ENCODE results near the gene OR10J5. TPM values are rescaled to one million over a fixed set of nuclear protein-coding genes. Genes with fewer than 3 reads are reported as not detected.
"Not testable (repeated sequence)": the region's sequence is repeated elsewhere in the genome, so short reads cannot be mapped to it uniquely, and the experiment has no call there.

Gene OR10J5
- not detected for total RNA-seq

- DNase-seq (ENCODE audit: low spot score) (no peak), ATAC-seq (no peak)
- Mint-ChIP-seq H3K27ac (no peak within 1 kb of the TSS), H3K27me3 (peaks cover 19 to 63% of the 10 kb centered on the region in 2 donors), H3K4me3 (no peak within 1 kb of the TSS), H3K4me1 (ENCODE audit: low read depth in 2 of 2) (no peaks in the 10 kb centered on the region), H3K9me3 (peaks cover 4% of the 10 kb centered on the region), H3K36me3 (no peaks in the 10 kb centered on the region)
These were observed at the start of gene OR10J5 for GRCh38 chr1:159535907-159536306. OR10J5 (minus strand) TSS chr1:159536007; CDS start chr1:159536007, 0 bp downstream.

GRCh38 chr1:159584536-159584935 is 48.7 kb upstream of the OR10J5 start:
- Mint-ChIP-seq H3K36me3 (no peaks in the 10 kb centered on the region), H3K27me3 (peaks cover 33 to 63% of the 10 kb centered on the region in 2 donors), H3K9me3 (no peaks in the 10 kb centered on the region), H3K4me3 (no peak overlapping the region), H3K4me1 (ENCODE audit: low read depth in 2 of 2) (no peaks in the 10 kb centered on the region), H3K27ac (no peak overlapping the region)
- DNase-seq (ENCODE audit: low spot score): no peak
- no peak for ATAC-seq

- no peak overlapping the region for H3K4me3 Mint-ChIP-seq
- H3K36me3 Mint-ChIP-seq: no peaks in the 10 kb centered on the region
- no peaks in the 10 kb centered on the region for H3K9me3 Mint-ChIP-seq
- DNase-seq (ENCODE audit: low spot score) (no peak), ATAC-seq (no peak)
- H3K27me3 Mint-ChIP-seq: peaks cover 27 to 63% of the 10 kb centered on the region in 2 donors
- H3K4me1 Mint-ChIP-seq (ENCODE audit: low read depth in 2 of 2): no peaks in the 10 kb centered on the region
- no peak overlapping the region for H3K27ac Mint-ChIP-seq
These were observed 45.6 kb upstream of the OR10J5 start for GRCh38 chr1:159581422-159581821.

- Mint-ChIP-seq H3K9me3 (no peaks in the 10 kb centered on the region), H3K4me1 (ENCODE audit: low read depth in 2 of 2) (no peaks in the 10 kb centered on the region), H3K27ac (no peak overlapping the region), H3K27me3 (peaks cover 26 to 59% of the 10 kb centered on the region in 2 donors), H3K4me3 (no peak overlapping the region), H3K36me3 (no peaks in the 10 kb centered on the region)
- DNase-seq (ENCODE audit: low spot score): no peak
- ATAC-seq: no peak
These were observed 44.5 kb upstream of the OR10J5 start for GRCh38 chr1:159580340-159580739.

GRCh38 chr1:159577446-159577845 is 41.6 kb upstream of the OR10J5 start:
- DNase-seq (ENCODE audit: low spot score) (no peak), ATAC-seq (no peak)
- no peaks in the 10 kb centered on the region for H3K9me3 Mint-ChIP-seq
- no peak overlapping the region for H3K27ac Mint-ChIP-seq
- H3K36me3 Mint-ChIP-seq: no peaks in the 10 kb centered on the region
- H3K4me3 Mint-ChIP-seq: no peak overlapping the region
- no peaks in the 10 kb centered on the region for H3K4me1 Mint-ChIP-seq (ENCODE audit: low read depth in 2 of 2)
- peaks cover 14 to 55% of the 10 kb centered on the region in 2 donors for H3K27me3 Mint-ChIP-seq

GRCh38 chr1:159562680-159563079 is 26.9 kb upstream of the OR10J5 start:
- no peaks in the 10 kb centered on the region for H3K4me1 Mint-ChIP-seq (ENCODE audit: low read depth in 2 of 2)
- peaks cover 12 to 35% of the 10 kb centered on the region in 2 donors for H3K27me3 Mint-ChIP-seq
- no peaks in the 10 kb centered on the region for H3K36me3 Mint-ChIP-seq
- no peaks in the 10 kb centered on the region for H3K9me3 Mint-ChIP-seq
- H3K27ac Mint-ChIP-seq: no peak overlapping the region
- no peak overlapping the region for H3K4me3 Mint-ChIP-seq
- DNase-seq (ENCODE audit: low spot score) (no peak), ATAC-seq (no peak)

- peaks cover 18 to 33% of the 10 kb centered on the region in 2 donors for H3K27me3 Mint-ChIP-seq
- ATAC-seq (no peak), DNase-seq (ENCODE audit: low spot score) (no peak)
- no peak overlapping the region for H3K27ac Mint-ChIP-seq
- H3K36me3 Mint-ChIP-seq: no peaks in the 10 kb centered on the region
- no peak overlapping the region for H3K4me3 Mint-ChIP-seq
- no peaks in the 10 kb centered on the region for H3K4me1 Mint-ChIP-seq (ENCODE audit: low read depth in 2 of 2)
- H3K9me3 Mint-ChIP-seq: no peaks in the 10 kb centered on the region
These were observed 25.7 kb upstream of the OR10J5 start for GRCh38 chr1:159561497-159561896.

GRCh38 chr1:159560599-159560998 is 24.8 kb upstream of the OR10J5 start:
- Mint-ChIP-seq H3K4me3 (no peak overlapping the region), H3K27me3 (peaks cover 20 to 24% of the 10 kb centered on the region in 2 donors), H3K4me1 (ENCODE audit: low read depth in 2 of 2) (no peaks in the 10 kb centered on the region), H3K27ac (no peak overlapping the region), H3K9me3 (no peaks in the 10 kb centered on the region), H3K36me3 (no peaks in the 10 kb centered on the region)
- no peak for ATAC-seq
- no peak for DNase-seq (ENCODE audit: low spot score)

- ATAC-seq (peak in 1 of 2 donors; percentile 28), DNase-seq (ENCODE audit: low spot score) (no peak)
- Mint-ChIP-seq H3K4me3 (no peak overlapping the region), H3K27ac (no peak overlapping the region), H3K36me3 (no peaks in the 10 kb centered on the region), H3K4me1 (ENCODE audit: low read depth in 2 of 2) (no peaks in the 10 kb centered on the region), H3K9me3 (no peaks in the 10 kb centered on the region), H3K27me3 (peaks cover 28 to 29% of the 10 kb centered on the region in 2 donors)
These were observed 21.1 kb upstream of the OR10J5 start for GRCh38 chr1:159556931-159557369.

- no peaks in the 10 kb centered on the region for H3K4me1 Mint-ChIP-seq (ENCODE audit: low read depth in 2 of 2)
- peaks cover 38 to 50% of the 10 kb centered on the region in 2 donors for H3K27me3 Mint-ChIP-seq
- no peaks in the 10 kb centered on the region for H3K9me3 Mint-ChIP-seq
- H3K27ac Mint-ChIP-seq: no peak overlapping the region
- ATAC-seq (no peak), DNase-seq (ENCODE audit: low spot score) (no peak)
- H3K36me3 Mint-ChIP-seq: no peaks in the 10 kb centered on the region
- no peak overlapping the region for H3K4me3 Mint-ChIP-seq
These were observed 18.9 kb upstream of the OR10J5 start for GRCh38 chr1:159554696-159555095.

- H3K36me3 Mint-ChIP-seq: no peaks in the 10 kb centered on the region
- H3K4me1 Mint-ChIP-seq (ENCODE audit: low read depth in 2 of 2): no peaks in the 10 kb centered on the region
- H3K27me3 Mint-ChIP-seq: peaks cover 36 to 48% of the 10 kb centered on the region in 2 donors
- DNase-seq (ENCODE audit: low spot score) (no peak), ATAC-seq (no peak)
- no peak overlapping the region for H3K27ac Mint-ChIP-seq
- H3K4me3 Mint-ChIP-seq: no peak overlapping the region
- no peaks in the 10 kb centered on the region for H3K9me3 Mint-ChIP-seq
These were observed 18.5 kb upstream of the OR10J5 start for GRCh38 chr1:159554261-159554660.

GRCh38 chr1:159548126-159548525 is 12.3 kb upstream of the OR10J5 start:
- DNase-seq (ENCODE audit: low spot score) (no peak), ATAC-seq (no peak)
- Mint-ChIP-seq H3K4me1 (ENCODE audit: low read depth in 2 of 2) (no peaks in the 10 kb centered on the region), H3K27ac (no peak overlapping the region), H3K27me3 (peaks cover 30 to 36% of the 10 kb centered on the region in 2 donors), H3K9me3 (no peaks in the 10 kb centered on the region), H3K4me3 (no peak overlapping the region), H3K36me3 (no peaks in the 10 kb centered on the region)

GRCh38 chr1:159532922-159533321 is 2.9 kb downstream of the OR10J5 start:
- Mint-ChIP-seq H3K9me3 (peaks cover 4% of the 10 kb centered on the region), H3K27me3 (peaks cover 15 to 44% of the 10 kb centered on the region in 2 donors), H3K27ac (no peak overlapping the region), H3K36me3 (no peaks in the 10 kb centered on the region), H3K4me1 (ENCODE audit: low read depth in 2 of 2) (no peaks in the 10 kb centered on the region), H3K4me3 (no peak overlapping the region)
- ATAC-seq (no peak), DNase-seq (ENCODE audit: low spot score) (no peak)

- not testable (repeated sequence) for H3K4me3 Mint-ChIP-seq, H3K9me3 Mint-ChIP-seq, H3K36me3 Mint-ChIP-seq
These were observed 11.0 kb downstream of the OR10J5 start for GRCh38 chr1:159524792-159525191.

GRCh38 chr1:159510229-159510541 is 25.6 kb downstream of the OR10J5 start:
- H3K9me3 Mint-ChIP-seq: peaks cover 10% of the 10 kb centered on the region
- ATAC-seq (no peak), DNase-seq (ENCODE audit: low spot score) (no peak)
- no peak overlapping the region for H3K4me3 Mint-ChIP-seq
- peaks cover 18% of the 10 kb centered on the region for H3K36me3 Mint-ChIP-seq
- H3K27ac Mint-ChIP-seq: no peak overlapping the region
- no peaks in the 10 kb centered on the region for H3K4me1 Mint-ChIP-seq (ENCODE audit: low read depth in 2 of 2)
- H3K27me3 Mint-ChIP-seq: peaks cover 17 to 41% of the 10 kb centered on the region in 2 donors

More at GRCh38 chr1:159524792-159525191, 11.0 kb downstream of the OR10J5 start:
- not testable (repeated sequence) for H3K27ac Mint-ChIP-seq; DNase-seq (ENCODE audit: low spot score); ATAC-seq; H3K4me1 Mint-ChIP-seq (ENCODE audit: low read depth in 2 of 2)
- H3K27me3 Mint-ChIP-seq: peaks cover 3 to 31% of the 10 kb centered on the region in 2 donors
